Nucleus accumbens (tissue), 56 donors: ENCODE data around the gene RPS15.
"Not testable (repeated sequence)": the region's sequence is repeated elsewhere in the genome, so short reads cannot be mapped to it uniquely, and the experiment has no call there.

Experiments used
- DNase-seq, 56 donors: peaks; one replicate each; lab custom pipeline; 2025; lab: John Stamatoyannopoulos, UW

The RPS15 gene

GRCh38 chr19:1477056-1477455 is 38.9 kb downstream of the RPS15 start:
- DNase-seq, result not testable (repeated sequence)

GRCh38 chr19:1478934-1479707 is 40.9 kb downstream of the RPS15 start, which contains the start of gene C19orf25:
TSS of gene C19orf25 (minus strand) at chr19:1479215. CDS start at chr19:1478903, 312 bp downstream.
- peak; percentile 53 to 97 (median 86) for DNase-seq

GRCh38 chr19:1481224-1481892 is 43.2 kb downstream of the RPS15 start:
- no peak for DNase-seq

- DNase-seq, result no peak
Measured at GRCh38 chr19:1481893-1482360, 43.7 kb downstream of the RPS15 start.

GRCh38 chr19:1482361-1483130 is 44.4 kb downstream of the RPS15 start:
- no peak for DNase-seq

GRCh38 chr19:1483131-1483978 is 45.2 kb downstream of the RPS15 start:
- DNase-seq, result no peak

DNA sequence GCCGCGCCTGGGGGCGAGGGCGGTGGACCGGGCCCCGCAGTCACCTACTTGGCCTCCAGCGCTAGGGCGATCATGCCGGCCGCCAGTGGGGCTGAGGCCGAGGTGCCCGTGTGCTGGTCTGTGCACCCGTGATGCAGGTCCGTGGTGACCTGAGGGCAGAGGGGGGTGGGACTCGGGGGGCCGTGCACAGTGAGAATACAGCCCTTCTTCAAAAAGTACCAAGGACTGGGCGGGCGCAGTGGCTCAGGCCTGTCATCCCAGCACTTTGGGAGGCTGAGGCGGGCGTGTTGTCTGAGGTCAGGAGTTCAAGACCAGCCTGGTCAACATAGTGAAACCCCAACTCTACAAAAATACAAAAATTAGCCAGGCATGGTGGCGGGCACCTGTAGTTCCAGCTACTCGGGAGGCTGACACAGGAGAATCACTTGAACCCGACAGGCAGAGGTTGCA is 45.8 kb downstream of the RPS15 start:
- no peak for DNase-seq

DNA sequence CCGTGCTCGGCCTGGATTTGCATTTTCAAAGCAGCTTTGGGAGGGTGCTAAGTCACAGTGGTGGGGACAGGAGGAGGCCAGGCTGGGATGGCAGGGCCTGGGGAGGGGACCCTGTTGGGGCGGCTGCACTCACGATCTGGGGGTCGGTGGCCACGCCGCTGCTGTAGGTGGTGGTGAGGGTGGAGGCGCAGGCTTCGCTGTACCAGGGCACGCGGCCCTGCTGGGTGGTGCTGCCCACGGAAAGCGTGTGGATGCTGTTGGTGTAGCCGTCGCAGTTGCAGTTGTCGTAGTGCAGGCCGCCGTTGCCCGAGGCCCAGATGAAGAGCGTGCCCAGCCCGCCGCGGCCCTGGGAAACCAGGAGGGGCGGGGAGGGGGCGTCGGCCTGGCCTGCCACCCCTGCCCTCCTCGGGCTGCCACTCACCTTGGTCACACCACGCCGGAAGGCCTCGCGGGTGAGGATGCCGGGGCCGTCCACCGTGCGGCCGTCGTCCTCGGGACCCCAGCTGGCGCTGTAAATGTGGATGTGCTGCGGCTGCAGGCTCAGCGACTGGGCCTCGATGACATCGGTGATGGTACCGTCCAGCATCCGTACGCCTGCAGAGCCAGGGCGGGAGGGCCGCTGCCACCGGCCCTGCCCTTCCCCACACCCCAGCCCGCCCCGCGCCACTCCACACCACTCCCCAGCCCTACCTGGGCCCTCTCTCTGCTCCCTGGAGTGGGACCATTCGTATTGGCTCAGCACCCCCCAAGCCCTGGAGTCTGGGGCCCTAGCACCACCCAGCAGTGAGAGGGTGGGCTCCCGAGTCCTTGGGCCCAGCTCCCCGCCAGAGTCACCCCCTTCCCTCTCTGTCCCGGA is 48.8 kb downstream of the RPS15 start:
- DNase-seq, result no peak

- no peak for DNase-seq
Measured at GRCh38 chr19:1487576-1488281, 49.5 kb downstream of the RPS15 start.

- no peak for DNase-seq
Measured at GRCh38 chr19:1488282-1488601, 50.0 kb downstream of the RPS15 start.

- peak in 1 of 56 donors; percentile 51 for DNase-seq
Measured at GRCh38 chr19:1489463-1490310, 51.5 kb downstream of the RPS15 start.
